GM21423 (cell line): ENCODE data around the gene ACKR2.
"Not testable (repeated sequence)": the region's sequence is repeated elsewhere in the genome, so short reads cannot be mapped to it uniquely, and the experiment has no call there.

ENCODE experiments used
- ATAC-seq: cut with Tn5 transposase; IDR thresholded peaks from one replicate; pipeline ENCODE4 v1.9.1; 2021; ENCODE audit warnings: mild to moderate bottlenecking, moderate library complexity; ENCODE audit not compliant: unreplicated experiment

ACKR2 gene

GRCh38 chr3:42801048-42801620 lies 8.1 kb upstream of the ACKR2 start:
- no peak for ATAC-seq

GRCh38 chr3:42801784-42802183 lies 7.5 kb upstream of the ACKR2 start:
- no peak for ATAC-seq

GRCh38 chr3:42802876-42803413 lies 6.3 kb upstream of the ACKR2 start:
- ATAC-seq = no peak

GRCh38 chr3:42803414-42804105 lies 5.7 kb upstream of the ACKR2 start:
- ATAC-seq = peak; percentile 22

- ATAC-seq = peak; percentile 99
Observed at GRCh38 chr3:42804106-42804830, 5.0 kb upstream of the ACKR2 start, which contains the start of gene HIGD1A. TSS of gene HIGD1A (minus strand) at chr3:42804490. CDS start at chr3:42794253, 10,237 bp downstream.

GRCh38 chr3:42804831-42805132 lies 4.5 kb upstream of the ACKR2 start:
- ATAC-seq = peak; percentile 19

- no peak for ATAC-seq
Observed at GRCh38 chr3:42805141-42805821, 4.0 kb upstream of the ACKR2 start.

GRCh38 chr3:42807929-42808328 lies 1.3 kb upstream of the ACKR2 start:
- ATAC-seq = no peak

- not testable (repeated sequence) for ATAC-seq
Observed at GRCh38 chr3:42810706-42811105, 1.5 kb downstream of the ACKR2 start.

- not testable (repeated sequence) for ATAC-seq
Observed at GRCh38 chr3:42811118-42811883, 2.1 kb downstream of the ACKR2 start.

- ATAC-seq = no peak
Observed at GRCh38 chr3:42814246-42814645, 5.0 kb downstream of the ACKR2 start.

- ATAC-seq = no peak
Observed at GRCh38 chr3:42814914-42815507, 5.8 kb downstream of the ACKR2 start.

- no peak for ATAC-seq
Observed at GRCh38 chr3:42815826-42816225, 6.6 kb downstream of the ACKR2 start.

- no peak for ATAC-seq
Observed at GRCh38 chr3:42819351-42819965, 10.2 kb downstream of the ACKR2 start.

- no peak for ATAC-seq
Observed at GRCh38 chr3:42820746-42821051, 11.5 kb downstream of the ACKR2 start.

GRCh38 chr3:42822828-42823227 lies 13.6 kb downstream of the ACKR2 start:
- no peak for ATAC-seq

- no peak for ATAC-seq
Observed at GRCh38 chr3:42823351-42823750, 14.1 kb downstream of the ACKR2 start.

- no peak for ATAC-seq
Observed at GRCh38 chr3:42826141-42826540, 16.9 kb downstream of the ACKR2 start.

GRCh38 chr3:42827023-42827422 lies 17.8 kb downstream of the ACKR2 start:
- ATAC-seq = no peak

GRCh38 chr3:42827654-42828053 lies 18.4 kb downstream of the ACKR2 start:
- ATAC-seq = no peak
